Chondrocyte (in vitro differentiated cells): Measurements from ENCODE around the gene EIF4EBP3. TPM values are rescaled to one million over a fixed set of nuclear protein-coding genes. Genes with fewer than 3 reads are reported as not detected.
A peak's percentile ranks its signal among the peaks of the same experiment; 100 is the strongest.
"Not testable (repeated sequence)": the region's sequence is repeated elsewhere in the genome, so short reads cannot be mapped to it uniquely, and the experiment has no call there.

Experiments used
- DNase-seq: peaks from one replicate; pipeline ENCODE4 v3.0.0; 2021; ENCODE audit warnings: mixed read lengths, low spot score
- H3K27ac Mint-ChIP-seq: one replicate; pipeline ENCODE4 v1.8.0; 2021; ENCODE audit warnings: mild to moderate bottlenecking, moderate library complexity, mixed read lengths; ENCODE audit not compliant: unreplicated experiment
- H3K27me3 Mint-ChIP-seq: 2 replicates; pipeline ENCODE4 v1.8.0; 2021; ENCODE audit warnings: low read depth, mixed read lengths
- H3K36me3 Mint-ChIP-seq: 2 replicates; pipeline ENCODE4 v1.8.0; 2021; ENCODE audit warnings: low read depth, mixed read lengths
- H3K4me1 Mint-ChIP-seq: 2 replicates; pipeline ENCODE4 v1.8.0; 2021; ENCODE audit warnings: low read depth, mild to moderate bottlenecking, mixed read lengths
- H3K4me3 Mint-ChIP-seq: one replicate; pipeline ENCODE4 v1.8.0; 2021; ENCODE audit warnings: mild to moderate bottlenecking, moderate library complexity, mixed read lengths; ENCODE audit not compliant: unreplicated experiment
- H3K9me3 Mint-ChIP-seq: 2 replicates; pipeline ENCODE4 v1.8.0; 2021; ENCODE audit warnings: low read depth, mixed read lengths
- CTCF ChIP-seq: fragments of 200-600 bp; sonication (generic); IDR thresholded peaks from 2 replicates; pipeline ENCODE4 v1.5.0; 2021; ENCODE audit warnings: antibody characterized with exemption, mild to moderate bottlenecking, moderate library complexity
- total RNA-seq: library from RNA; stranded (reverse); gene quantifications from 3 replicates; pipeline ENCODE4 v1.2.1, GENCODE V29; 2021

Gene EIF4EBP3
- total RNA-seq, 1 donor from 2014 or later, result 6.2 TPM

- Mint-ChIP-seq H3K4me3 (no peak overlapping the region), H3K27me3 (no peaks in the 10 kb centered on the region), H3K27ac (peak overlapping the region; percentile 82), H3K4me1 (peaks cover 25% of the 10 kb centered on the region), H3K36me3 (no peaks in the 10 kb centered on the region), H3K9me3 (peaks cover 7% of the 10 kb centered on the region)
- no peak for TF ChIP-seq CTCF
- DNase-seq, result no peak
These were observed 41.0 kb downstream of the EIF4EBP3 start for GRCh38 chr5:140588311-140589070.

GRCh38 chr5:140590861-140591260 lies 43.4 kb downstream of the EIF4EBP3 start:
- H3K4me1 Mint-ChIP-seq, result peaks cover 25% of the 10 kb centered on the region
- no peak for TF ChIP-seq CTCF
- no peak overlapping the region for H3K4me3 Mint-ChIP-seq
- no peaks in the 10 kb centered on the region for H3K36me3 Mint-ChIP-seq
- H3K27me3 Mint-ChIP-seq, result no peaks in the 10 kb centered on the region
- H3K27ac Mint-ChIP-seq, result no peak overlapping the region
- DNase-seq, result no peak
- H3K9me3 Mint-ChIP-seq, result peaks cover 2% of the 10 kb centered on the region

- no peak for DNase-seq
These were observed 44.4 kb downstream of the EIF4EBP3 start for GRCh38 chr5:140591747-140592372.

GRCh38 chr5:140593070-140593469 lies 45.6 kb downstream of the EIF4EBP3 start:
- H3K27me3 Mint-ChIP-seq, DNase-seq, H3K9me3 Mint-ChIP-seq, H3K27ac Mint-ChIP-seq, H3K36me3 Mint-ChIP-seq, H3K4me3 Mint-ChIP-seq: not testable (repeated sequence)
- peaks cover 25% of the 10 kb centered on the region for H3K4me1 Mint-ChIP-seq

More at GRCh38 chr5:140591747-140592372, 44.4 kb downstream of the EIF4EBP3 start:
- Mint-ChIP-seq H3K4me3 (no peak overlapping the region), H3K27ac (no peak overlapping the region), H3K4me1 (peaks cover 25% of the 10 kb centered on the region), H3K9me3 (peaks cover 2% of the 10 kb centered on the region), H3K27me3 (peaks cover 2% of the 10 kb centered on the region), H3K36me3 (no peaks in the 10 kb centered on the region)
- no peak for TF ChIP-seq CTCF

GRCh38 chr5:140594169-140594568 lies 46.7 kb downstream of the EIF4EBP3 start:
- H3K4me3 Mint-ChIP-seq, result no peak overlapping the region
- peaks cover 7% of the 10 kb centered on the region for H3K27me3 Mint-ChIP-seq
- no peak overlapping the region for H3K27ac Mint-ChIP-seq

More at GRCh38 chr5:140594169-140594568, 46.7 kb downstream of the EIF4EBP3 start:
- DNase-seq, result no peak
- peaks cover 15% of the 10 kb centered on the region for H3K4me1 Mint-ChIP-seq
- no peaks in the 10 kb centered on the region for H3K36me3 Mint-ChIP-seq
- no peak for TF ChIP-seq CTCF
- no peaks in the 10 kb centered on the region for H3K9me3 Mint-ChIP-seq
